PC-3 (cell line): ENCODE results near the gene CPA2. TPM values are rescaled to one million over a fixed set of nuclear protein-coding genes. Genes with fewer than 3 reads are reported as not detected.

ENCODE experiments used
- ATAC-seq: fragments of 200-7000 bp; cut with Tn5 transposase; 2 replicates; pipeline ENCODE4 v1.9.1; 2020; ENCODE audit warnings: mild to moderate bottlenecking, moderate library complexity
- BruUV-seq: library from RNA; stranded (reverse); fragments of 400-500 nt; replicated peaks from 2 replicates; lab custom pipeline; 2021; lab: Mats Ljungman, UMichigan
- CTCF ChIA-PET: fragments of 300-600 bp; sonication (Branson Sonifier 250); formaldehyde crosslinking; loops from one replicate; lab custom pipeline; 2022; ENCODE audit warnings: antibody characterized with exemption; lab: Charles Lee
- POLR2A ChIA-PET: fragments of 300-600 bp; sonication (Branson Sonifier 250); formaldehyde crosslinking; loops from one replicate; lab custom pipeline; 2022; ENCODE audit warnings: antibody characterized with exemption; ENCODE audit not compliant: unreplicated experiment; lab: Charles Lee
- DNase-seq: peaks from one replicate; pipeline ENCODE4 v3.0.0-alpha.2; 2015
- H2AFZ ChIP-seq: fragments of 300-600 bp; sonication (generic); 2 replicates; pipeline ENCODE4 v1.6.0; 2016; ENCODE audit warnings: antibody characterized with exemption, low read length
- H3F3A ChIP-seq: fragments of 300-600 bp; sonication (generic); one replicate; pipeline ENCODE4 v1.6.0; 2017; ENCODE audit warnings: antibody characterized with exemption, low read length, control low read depth, mild to moderate bottlenecking; ENCODE audit not compliant: unreplicated experiment
- H3K27ac ChIP-seq: fragments of 300-600 bp; sonication (generic); 2 replicates; pipeline ENCODE4 v1.5.1; 2016; ENCODE audit warnings: mild to moderate bottlenecking, low read length
- H3K27me3 ChIP-seq: fragments of 300-600 bp; sonication (generic); 2 replicates; pipeline ENCODE4 v1.6.1; 2016; ENCODE audit warnings: low read length, mixed read lengths
- H3K36me3 ChIP-seq: fragments of 300-600 bp; sonication (generic); 2 replicates; pipeline ENCODE4 v1.6.1; 2016; ENCODE audit warnings: low read depth, mixed run types, low read length, mixed read lengths
- H3K4me1 ChIP-seq: fragments of 300-600 bp; sonication (generic); 2 replicates; pipeline ENCODE4 v1.5.1; 2016; ENCODE audit warnings: low read length; ENCODE audit not compliant: insufficient read depth
- H3K4me2 ChIP-seq: fragments of 300-600 bp; sonication (generic); 2 replicates; pipeline ENCODE4 v1.6.0; 2016; ENCODE audit warnings: low read length
- H3K4me3 ChIP-seq: fragments of 300-600 bp; sonication (generic); 2 replicates; pipeline ENCODE4 v1.5.1; 2016; ENCODE audit warnings: mild to moderate bottlenecking, low read length, mixed read lengths
- H3K79me2 ChIP-seq: fragments of 300-600 bp; sonication (generic); 2 replicates; pipeline ENCODE4 v1.6.1; 2017; ENCODE audit warnings: low read length, mixed read lengths
- H3K9ac ChIP-seq: fragments of 300-600 bp; sonication (generic); 2 replicates; pipeline ENCODE4 v1.6.0; 2016; ENCODE audit warnings: mild to moderate bottlenecking, low read length
- H3K9me2 ChIP-seq: fragments of 300-600 bp; sonication (generic); replicated peaks from 2 replicates; pipeline ENCODE4 v1.6.1; 2016; ENCODE audit warnings: mixed run types, low read length, mixed read lengths
- H3K9me3 ChIP-seq: fragments of 300-600 bp; sonication (generic); 2 replicates; pipeline ENCODE4 v1.6.1; 2016; ENCODE audit warnings: low read length, mixed read lengths
- H4K20me1 ChIP-seq: fragments of 300-600 bp; sonication (generic); 2 replicates; pipeline ENCODE4 v1.6.1; 2016; ENCODE audit warnings: low read length, mixed read lengths
- EZH2 ChIP-seq: fragments of 300-600 bp; sonication (generic); IDR thresholded peaks from one replicate; pipeline ENCODE4 v1.6.1; 2017; ENCODE audit warnings: antibody characterized with exemption, mild to moderate bottlenecking, low read length; ENCODE audit not compliant: unreplicated experiment
- EZH2phosphoT487 ChIP-seq: fragments of 300-600 bp; sonication (generic); IDR thresholded peaks from 2 replicates; pipeline ENCODE4 v1.6.1; 2018; ENCODE audit warnings: mild to moderate bottlenecking, antibody characterized with exemption, low read length, borderline replicate concordance
- intact Hi-C: fragments of 100-400 bp; cut with micrococcal nuclease; formaldehyde crosslinking; loops from 2 replicates; pipeline ENCODE4 v1.9.0; 2023
- total RNA-seq: library from RNA; depleted of rRNA; stranded (reverse); fragments of >200 nt; gene quantifications from 2 replicates; pipeline ENCODE4 v1.2.3, GENCODE V29; 2014
- TF ChIP-seq, protein P1 (sequence below): fragments of 300-600 bp; sonication (generic); conservative IDR thresholded peaks from 2 replicates; pipeline ENCODE4 v1.5.1; 2017; ENCODE audit warnings: antibody characterized with exemption, low read depth, mild to moderate bottlenecking, low read length

The CPA2 gene
- total RNA-seq, 1 experiment from 2014 or later = not detected

DNA sequence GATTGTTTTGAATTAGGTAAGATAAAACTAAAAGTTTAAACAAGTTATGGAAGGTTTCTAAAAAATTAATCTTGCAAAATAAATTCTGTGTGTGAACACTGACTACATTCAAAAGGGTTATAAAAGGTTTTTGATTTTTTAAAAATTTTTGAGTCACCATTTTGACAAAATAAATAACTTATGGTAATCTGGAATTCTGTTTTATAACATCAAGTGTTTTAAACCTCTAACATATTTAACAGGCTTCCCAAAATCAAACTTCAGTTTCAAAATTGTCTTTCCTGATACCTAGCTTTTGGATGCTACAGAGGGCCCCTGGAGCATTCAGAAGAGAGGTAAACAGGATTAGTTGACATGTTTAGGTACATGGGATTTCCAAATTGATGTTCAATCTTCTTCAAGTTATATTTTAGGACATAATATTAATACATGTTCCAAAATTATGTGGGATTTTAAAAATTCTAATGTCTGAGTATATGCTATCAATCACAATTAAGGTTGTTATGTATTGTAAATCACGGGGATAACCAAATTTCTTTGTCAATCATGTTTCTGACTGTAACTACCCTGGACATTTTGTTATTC, 8.1 kb upstream of the CPA2 start:
- H3K4me1 ChIP-seq = no peaks in the 10 kb centered on the region
- peaks cover 15% of the 10 kb centered on the region for H3K9me3 ChIP-seq
- no peak for ATAC-seq
- TF ChIP-seq EZH2phosphoT487 (no peak), EZH2 (no peak)
- TF ChIP-seq, protein P1, sequence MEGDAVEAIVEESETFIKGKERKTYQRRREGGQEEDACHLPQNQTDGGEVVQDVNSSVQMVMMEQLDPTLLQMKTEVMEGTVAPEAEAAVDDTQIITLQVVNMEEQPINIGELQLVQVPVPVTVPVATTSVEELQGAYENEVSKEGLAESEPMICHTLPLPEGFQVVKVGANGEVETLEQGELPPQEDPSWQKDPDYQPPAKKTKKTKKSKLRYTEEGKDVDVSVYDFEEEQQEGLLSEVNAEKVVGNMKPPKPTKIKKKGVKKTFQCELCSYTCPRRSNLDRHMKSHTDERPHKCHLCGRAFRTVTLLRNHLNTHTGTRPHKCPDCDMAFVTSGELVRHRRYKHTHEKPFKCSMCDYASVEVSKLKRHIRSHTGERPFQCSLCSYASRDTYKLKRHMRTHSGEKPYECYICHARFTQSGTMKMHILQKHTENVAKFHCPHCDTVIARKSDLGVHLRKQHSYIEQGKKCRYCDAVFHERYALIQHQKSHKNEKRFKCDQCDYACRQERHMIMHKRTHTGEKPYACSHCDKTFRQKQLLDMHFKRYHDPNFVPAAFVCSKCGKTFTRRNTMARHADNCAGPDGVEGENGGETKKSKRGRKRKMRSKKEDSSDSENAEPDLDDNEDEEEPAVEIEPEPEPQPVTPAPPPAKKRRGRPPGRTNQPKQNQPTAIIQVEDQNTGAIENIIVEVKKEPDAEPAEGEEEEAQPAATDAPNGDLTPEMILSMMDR = no peak
- H4K20me1 ChIP-seq = no peaks in the 10 kb centered on the region
- H3F3A ChIP-seq = no peaks in the 10 kb centered on the region
- H3K36me3 ChIP-seq = no peaks in the 10 kb centered on the region; the same call in 1 of the 2 replicates
- H3K9me2 ChIP-seq = no peaks in the 10 kb centered on the region
- intact Hi-C loops = no loop called here
- no peak overlapping the region for H3K27ac ChIP-seq
- no peak overlapping the region for H3K9ac ChIP-seq
- no peak for DNase-seq
- no peak overlapping the region for H3K4me3 ChIP-seq
- no peak overlapping the region for H3K4me2 ChIP-seq
- CTCF ChIA-PET = no interaction called here
- POLR2A ChIA-PET = no interaction called here
- BruUV-seq = no TSS peak
- H3K27me3 ChIP-seq = no peaks in the 10 kb centered on the region
- no peak overlapping the region for H2AFZ ChIP-seq
- H3K79me2 ChIP-seq = no peaks in the 10 kb centered on the region

DNA sequence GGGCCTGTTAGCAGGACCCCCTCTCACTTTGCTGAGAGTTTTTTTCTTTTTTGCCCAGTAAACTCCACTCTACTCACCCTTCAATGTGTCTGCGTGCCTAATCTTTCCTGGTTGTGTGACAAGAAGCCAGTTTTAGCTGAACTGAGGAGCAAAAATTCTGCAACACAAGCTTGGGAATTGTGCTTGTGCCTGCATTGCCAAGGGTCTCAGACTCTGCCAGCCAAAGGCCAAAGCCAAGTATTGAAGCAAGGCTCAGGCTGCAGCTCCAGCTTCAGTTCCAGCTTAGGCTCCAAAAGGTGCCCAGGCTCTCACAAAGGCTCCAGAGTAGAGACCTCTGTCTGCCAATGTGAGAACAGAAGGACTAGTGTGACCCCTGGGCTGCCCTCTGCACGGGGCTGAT, 4.2 kb upstream of the CPA2 start:
- no peak overlapping the region for H3K4me2 ChIP-seq
- H3K27ac ChIP-seq = no peak overlapping the region
- no peaks in the 10 kb centered on the region; the same call in 1 of the 2 replicates for H3K36me3 ChIP-seq
- TF ChIP-seq EZH2 = no peak
- TF ChIP-seq, protein P1 = no peak
- TF ChIP-seq EZH2phosphoT487 = no peak
- H4K20me1 ChIP-seq = no peaks in the 10 kb centered on the region
- DNase-seq = no peak
- H3K27me3 ChIP-seq = no peaks in the 10 kb centered on the region
- intact Hi-C loops = no loop called here
- ChIA-PET CTCF (no interaction called here), POLR2A (no interaction called here)
- H3F3A ChIP-seq = no peaks in the 10 kb centered on the region
- H3K9ac ChIP-seq = no peak overlapping the region
- peaks cover 13% of the 10 kb centered on the region for H3K4me1 ChIP-seq
- ATAC-seq = no peak
- H3K9me2 ChIP-seq = no peaks in the 10 kb centered on the region
- H3K4me3 ChIP-seq = no peak overlapping the region
- no peak overlapping the region for H2AFZ ChIP-seq
- no TSS peak for BruUV-seq
- H3K9me3 ChIP-seq = peaks cover 11% of the 10 kb centered on the region; the same call in 1 of the 2 replicates
- no peaks in the 10 kb centered on the region for H3K79me2 ChIP-seq

DNA sequence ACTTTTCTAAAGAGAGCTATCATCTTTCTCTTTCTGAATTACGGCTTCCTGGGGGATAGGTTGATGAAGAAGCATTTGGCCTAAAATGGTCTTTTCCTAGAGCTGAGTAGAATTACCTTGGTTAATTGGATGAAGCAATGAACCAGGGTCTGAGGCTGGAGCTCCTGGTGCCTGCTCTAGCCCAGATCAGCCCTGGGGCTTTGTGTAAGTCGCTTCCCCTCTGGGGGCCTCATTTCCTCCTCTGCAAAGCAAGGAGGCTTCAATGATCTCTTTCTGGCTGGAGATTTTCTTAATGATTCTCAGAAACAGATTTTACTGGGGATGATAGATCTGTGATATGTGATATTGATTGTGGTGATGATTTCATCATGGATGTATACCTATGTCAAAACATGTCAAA, 3.5 kb upstream of the CPA2 start:
- no peaks in the 10 kb centered on the region; the same call in 1 of the 2 replicates for H3K36me3 ChIP-seq
- intact Hi-C loops = no loop called here

More for the DNA sequence above, 3.5 kb upstream of the CPA2 start:
- no peak overlapping the region for H3K4me2 ChIP-seq
- H3F3A ChIP-seq = no peaks in the 10 kb centered on the region
- peaks cover 8% of the 10 kb centered on the region; the same call in 1 of the 2 replicates for H3K9me3 ChIP-seq
- TF ChIP-seq EZH2phosphoT487 (no peak), EZH2 (no peak)
- TF ChIP-seq, protein P1 = no peak
- H3K9me2 ChIP-seq = no peaks in the 10 kb centered on the region
- no peaks in the 10 kb centered on the region for H3K79me2 ChIP-seq
- POLR2A ChIA-PET = no interaction called here
- H3K27me3 ChIP-seq = no peaks in the 10 kb centered on the region
- H3K27ac ChIP-seq = no peak overlapping the region
- no peak overlapping the region for H3K4me3 ChIP-seq
- no peak overlapping the region for H2AFZ ChIP-seq
- CTCF ChIA-PET = no interaction called here
- no peak overlapping the region for H3K9ac ChIP-seq
- DNase-seq (no peak), ATAC-seq (no peak)
- peaks cover 13% of the 10 kb centered on the region for H3K4me1 ChIP-seq
- H4K20me1 ChIP-seq = no peaks in the 10 kb centered on the region
- BruUV-seq = no TSS peak
